Activated naive CD8-positive, alpha-beta T cell treated with anti-CD3 and anti-CD28 coated beads for 36 hours (primary cell): ENCODE data around the gene NDUFA6. TPM values are rescaled to one million over a fixed set of nuclear protein-coding genes. Genes with fewer than 3 reads are reported as not detected.
A peak's percentile ranks its signal among the peaks of the same experiment; 100 is the strongest.
"Not testable (repeated sequence)": the region's sequence is repeated elsewhere in the genome, so short reads cannot be mapped to it uniquely, and the experiment has no call there.

ENCODE experiments used
- DNase-seq: peaks from one replicate; pipeline ENCODE4 v3.0.0; 2021
- H3K27ac Mint-ChIP-seq: one replicate; pipeline ENCODE4 v1.8.0; 2022; ENCODE audit warnings: mild to moderate bottlenecking, moderate library complexity, mixed read lengths
- H3K27me3 Mint-ChIP-seq: one replicate; pipeline ENCODE4 v1.8.0; 2022; ENCODE audit warnings: mild to moderate bottlenecking, mixed read lengths
- H3K36me3 Mint-ChIP-seq: one replicate; pipeline ENCODE4 v1.8.0; 2021; ENCODE audit warnings: mild to moderate bottlenecking, mixed read lengths
- H3K4me1 Mint-ChIP-seq: one replicate; pipeline ENCODE4 v1.8.0; 2021; ENCODE audit warnings: mixed read lengths
- H3K4me3 Mint-ChIP-seq: one replicate; pipeline ENCODE4 v1.8.0; 2022; ENCODE audit warnings: mild to moderate bottlenecking, moderate library complexity, mixed read lengths
- H3K9me3 Mint-ChIP-seq: one replicate; pipeline ENCODE4 v1.8.0; 2022; ENCODE audit warnings: mixed read lengths
- total RNA-seq, 2 experiments: library from RNA; stranded (reverse); gene quantifications; one replicate each; pipeline ENCODE4 v1.2.3, GENCODE V29; 2021

NDUFA6 gene
- total RNA-seq: 100 to 1,000 TPM; 107 to 117 TPM

DNA sequence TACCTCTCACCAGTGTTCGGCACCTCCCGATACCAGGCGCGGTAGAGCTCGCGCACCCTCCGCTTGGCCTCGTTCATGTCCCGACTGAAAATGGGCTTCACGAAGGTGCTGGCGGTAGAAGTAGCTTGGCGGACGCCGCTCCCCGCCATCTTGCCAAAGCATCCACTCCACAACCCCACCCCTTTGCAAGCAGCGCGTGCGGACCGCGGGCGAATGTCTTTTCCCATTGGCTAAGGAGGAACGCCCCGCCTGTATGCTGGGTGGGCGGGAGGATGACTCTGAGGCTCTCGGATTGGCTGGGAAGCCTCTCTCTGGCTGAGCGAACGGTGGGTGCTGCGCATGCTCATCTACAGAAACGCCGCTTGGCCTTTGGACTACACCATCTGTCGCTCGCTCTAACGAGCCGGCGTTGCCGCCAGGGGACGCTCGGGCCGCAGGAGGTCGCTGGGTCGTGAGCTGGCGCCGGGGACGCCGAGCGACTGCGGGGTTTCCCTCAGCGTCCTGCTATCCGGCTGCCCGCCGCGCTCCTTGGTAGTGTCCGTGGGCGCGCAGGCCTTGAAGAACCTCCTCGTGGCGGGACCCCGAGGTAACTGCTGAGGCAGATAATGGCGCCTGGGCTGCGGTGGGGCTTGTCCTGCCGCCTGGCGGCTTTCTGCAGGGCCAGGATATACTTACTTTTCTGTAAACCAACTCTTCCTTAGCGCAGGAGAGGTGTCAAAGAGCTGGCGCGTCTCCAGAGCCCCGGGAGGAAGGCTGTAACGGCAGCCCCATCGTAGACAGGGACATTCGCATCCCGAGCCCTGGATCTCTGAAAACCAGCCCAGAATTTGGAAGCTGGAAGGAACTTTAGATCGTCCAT lies at the start of gene NDUFA6:
Gene NDUFA6, minus strand, starts transcription at position 177 of the 859 bp plus-strand sequence. Its CDS starts 28 bp downstream, at position 149.
- Mint-ChIP-seq H3K27me3 (no peaks in the 10 kb centered on the region), H3K4me3 (peak within 1 kb of the TSS; percentile 97), H3K4me1 (peaks cover 20% of the 10 kb centered on the region), H3K36me3 (peaks cover 30% of the 10 kb centered on the region), H3K27ac (peak within 1 kb of the TSS; percentile 100), H3K9me3 (peaks cover 5% of the 10 kb centered on the region)
- peak; percentile 98 for DNase-seq

DNA sequence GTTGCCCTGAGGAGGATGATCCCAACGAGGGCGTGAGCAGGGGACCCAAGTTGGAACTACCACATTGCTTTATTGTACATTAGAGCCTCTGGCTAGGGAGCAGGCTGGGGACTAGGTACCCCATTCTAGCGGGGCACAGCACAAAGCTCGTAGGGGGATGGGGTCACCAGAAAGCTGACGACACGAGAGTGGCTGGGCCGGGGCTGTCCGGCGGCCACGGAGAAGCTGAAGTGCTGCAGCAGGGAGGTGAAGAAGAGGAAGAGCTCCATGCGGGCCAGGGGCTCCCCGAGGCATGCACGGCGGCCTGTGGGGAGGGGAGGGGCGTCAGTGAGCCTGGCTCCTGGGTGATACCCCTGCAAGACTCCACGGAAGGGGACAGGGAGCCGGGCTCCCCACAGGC lies 49.6 kb upstream of the NDUFA6 start:
- H3K9me3 Mint-ChIP-seq, H3K4me3 Mint-ChIP-seq, H3K27ac Mint-ChIP-seq, H3K27me3 Mint-ChIP-seq, DNase-seq, H3K4me1 Mint-ChIP-seq, H3K36me3 Mint-ChIP-seq: not testable (repeated sequence)

DNA sequence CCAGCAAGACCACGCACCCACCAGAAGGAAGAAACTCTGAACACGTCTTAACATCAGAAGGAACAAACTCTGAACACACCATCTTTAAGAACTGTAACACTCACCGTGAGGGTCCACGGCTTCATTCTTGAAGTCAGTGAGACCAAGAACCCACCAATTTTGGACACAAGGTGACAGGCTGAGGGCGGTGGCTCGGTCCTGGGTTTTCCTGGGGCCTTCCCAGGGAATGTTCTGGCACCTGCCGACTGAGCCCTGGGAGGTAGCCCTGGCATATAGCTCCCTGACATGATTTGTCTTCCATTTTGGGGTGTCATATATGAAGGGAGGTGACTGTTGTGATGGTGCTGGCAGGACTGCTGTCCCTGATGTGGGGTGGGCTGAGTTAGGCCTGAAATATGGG lies 48.9 kb upstream of the NDUFA6 start:
- not testable (repeated sequence) for H3K9me3 Mint-ChIP-seq, H3K36me3 Mint-ChIP-seq

DNA sequence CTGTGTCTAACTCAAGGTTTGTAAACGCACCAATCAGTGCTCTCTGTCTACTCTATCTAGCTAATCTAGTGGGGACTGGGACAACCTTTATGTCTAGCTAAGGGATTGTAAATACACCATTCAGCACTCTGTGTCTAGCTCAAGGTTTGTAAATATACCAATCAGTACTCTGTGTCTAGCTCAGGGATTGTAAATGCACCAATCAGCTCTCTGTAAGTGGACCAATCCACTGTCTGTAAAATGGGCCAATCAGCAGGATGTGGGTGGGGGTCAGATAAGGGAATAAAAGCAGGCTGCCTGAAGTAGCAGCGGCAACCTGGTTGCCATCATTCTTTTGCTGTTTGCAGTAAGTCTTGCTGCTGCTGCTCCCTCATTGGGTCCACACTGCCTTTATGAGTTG lies 48.4 kb upstream of the NDUFA6 start:
- no peak for DNase-seq
- H3K36me3 Mint-ChIP-seq: peaks cover 7% of the 10 kb centered on the region
- H3K27ac Mint-ChIP-seq: no peak overlapping the region
- H3K4me3 Mint-ChIP-seq: no peak overlapping the region
- H3K9me3 Mint-ChIP-seq: no peaks in the 10 kb centered on the region
- no peaks in the 10 kb centered on the region for H3K27me3 Mint-ChIP-seq
- H3K4me1 Mint-ChIP-seq: no peaks in the 10 kb centered on the region

More for the DNA sequence above, 48.9 kb upstream of the NDUFA6 start:
- not testable (repeated sequence) for H3K27me3 Mint-ChIP-seq, H3K4me1 Mint-ChIP-seq, H3K27ac Mint-ChIP-seq, H3K4me3 Mint-ChIP-seq, DNase-seq

DNA sequence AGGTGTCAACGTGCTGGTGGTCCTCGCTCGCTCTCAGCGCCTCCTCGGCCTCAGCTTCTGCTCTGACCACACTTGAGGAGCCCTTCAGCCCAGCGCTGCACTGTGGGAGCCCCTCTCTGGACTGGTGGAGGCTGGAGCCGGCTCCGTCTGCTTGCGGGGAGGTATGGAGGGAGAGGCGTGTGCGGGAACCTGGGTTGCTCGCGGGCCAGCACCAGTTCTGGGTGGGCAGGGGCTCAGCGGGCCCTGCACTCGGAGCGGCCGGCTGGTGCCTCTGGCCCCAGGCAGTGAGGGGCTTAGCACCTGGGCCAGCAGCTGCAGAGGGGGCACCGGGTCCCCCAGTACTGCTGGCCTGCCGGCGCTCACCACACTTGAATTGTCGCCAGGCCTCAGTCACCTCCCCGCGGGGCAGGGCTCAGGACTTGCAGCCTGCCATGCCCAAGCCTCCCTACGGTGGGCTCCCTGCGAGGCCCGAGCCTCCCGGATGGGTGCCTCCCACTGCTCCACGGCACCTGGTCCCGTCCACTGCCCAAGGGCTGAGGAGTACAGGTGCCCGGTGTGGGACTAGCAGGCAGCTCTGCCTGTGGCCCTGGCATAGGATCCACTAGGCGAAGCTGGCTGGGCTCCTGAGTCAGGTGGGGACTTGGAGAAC lies 47.7 kb upstream of the NDUFA6 start:
- H3K36me3 Mint-ChIP-seq: peaks cover 7% of the 10 kb centered on the region
- no peak overlapping the region for H3K27ac Mint-ChIP-seq
- H3K9me3 Mint-ChIP-seq: no peaks in the 10 kb centered on the region
- no peaks in the 10 kb centered on the region for H3K4me1 Mint-ChIP-seq
- H3K27me3 Mint-ChIP-seq: no peaks in the 10 kb centered on the region
- no peak overlapping the region for H3K4me3 Mint-ChIP-seq
- no peak for DNase-seq

DNA sequence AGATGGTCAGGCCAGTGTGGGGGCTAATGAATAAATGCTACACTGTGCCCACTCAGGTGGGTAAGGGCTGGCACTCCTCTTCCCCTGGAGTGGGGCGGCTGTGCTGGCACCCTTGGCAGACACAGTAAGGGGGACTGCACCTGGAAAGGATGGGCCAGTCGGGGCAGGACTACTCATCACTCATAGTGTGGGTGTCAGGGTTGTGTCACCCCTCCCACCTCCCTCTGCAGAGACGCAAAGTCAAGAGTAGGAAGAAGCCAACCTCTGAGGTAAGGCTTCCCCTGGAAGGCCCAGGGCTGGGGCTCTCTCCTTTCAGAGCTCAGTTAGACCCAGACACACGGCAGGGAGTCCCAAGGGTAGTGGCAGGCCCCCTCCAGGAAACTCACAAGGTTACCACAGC lies 45.1 kb upstream of the NDUFA6 start:
- H3K27me3 Mint-ChIP-seq, H3K9me3 Mint-ChIP-seq, H3K4me1 Mint-ChIP-seq, DNase-seq, H3K27ac Mint-ChIP-seq, H3K36me3 Mint-ChIP-seq, H3K4me3 Mint-ChIP-seq: not testable (repeated sequence)

DNA sequence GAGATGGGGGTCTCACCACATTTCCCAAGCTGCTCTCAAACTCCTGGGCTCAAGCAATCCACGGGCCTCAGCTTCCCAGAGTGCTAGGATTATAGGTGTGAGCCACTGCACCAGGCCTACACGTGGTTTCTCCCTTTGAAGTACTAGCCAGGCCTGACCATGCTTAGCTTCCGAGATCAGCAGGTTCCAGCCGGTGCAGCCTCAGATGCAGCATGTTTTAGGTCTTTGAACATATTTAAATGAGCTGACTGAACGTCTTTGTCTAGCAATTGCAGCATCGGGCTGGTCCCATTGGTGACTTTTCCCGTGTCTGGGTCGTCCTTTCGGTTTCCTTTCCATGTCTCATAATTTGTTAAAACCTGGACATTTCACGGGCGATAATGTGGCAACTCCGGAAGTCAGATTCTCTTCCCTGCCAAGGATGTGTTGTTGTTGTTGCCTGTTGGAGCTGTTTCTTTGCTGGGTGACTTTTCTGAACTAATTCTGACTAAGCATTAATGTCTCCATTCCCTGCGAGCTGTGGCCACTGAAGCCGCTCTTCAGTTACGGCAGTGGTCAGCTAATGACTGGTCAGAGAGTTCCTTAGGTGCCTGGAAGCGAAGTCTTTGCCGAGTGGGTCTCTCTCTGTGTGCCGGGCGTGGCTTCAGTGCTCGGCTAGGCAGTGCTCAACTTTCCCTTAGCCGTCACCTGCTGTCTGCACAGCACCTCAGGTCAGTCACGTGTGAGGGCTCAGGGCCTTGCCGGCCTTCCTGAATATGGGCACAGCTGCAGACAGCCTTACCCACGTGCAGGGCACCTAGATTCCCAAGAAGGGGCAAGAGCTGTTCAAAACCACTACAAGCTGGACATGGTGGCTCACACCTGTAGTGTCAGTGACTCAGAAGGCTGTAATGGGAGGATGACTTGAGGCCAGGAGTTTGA lies 43.8 kb upstream of the NDUFA6 start:
- Mint-ChIP-seq H3K9me3 (no peaks in the 10 kb centered on the region), H3K27me3 (no peaks in the 10 kb centered on the region), H3K27ac (no peak overlapping the region), H3K36me3 (peaks cover 2% of the 10 kb centered on the region), H3K4me3 (no peak overlapping the region), H3K4me1 (no peaks in the 10 kb centered on the region)
- DNase-seq: no peak

DNA sequence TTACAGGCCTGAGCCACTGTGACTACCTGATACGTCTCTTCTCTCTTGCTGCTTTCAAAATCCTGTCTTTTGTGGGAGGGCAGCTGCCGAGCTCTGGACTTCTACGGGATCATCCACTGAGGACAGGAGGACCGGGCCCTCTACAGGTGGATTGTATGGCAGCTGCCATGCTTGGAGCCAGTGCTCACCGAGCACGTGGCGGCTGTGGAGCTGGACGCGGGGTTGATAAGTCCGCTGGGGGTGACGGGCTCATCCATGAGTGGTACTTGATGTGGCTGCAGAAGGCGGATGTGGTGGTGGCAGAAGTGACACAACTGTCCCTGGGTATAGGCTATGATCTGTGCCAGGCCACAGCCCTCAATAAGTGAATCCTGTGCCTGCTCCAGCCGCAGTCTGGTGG lies 41.9 kb upstream of the NDUFA6 start:
- Mint-ChIP-seq H3K36me3 (no peaks in the 10 kb centered on the region), H3K27me3 (no peaks in the 10 kb centered on the region), H3K4me3 (no peak overlapping the region), H3K4me1 (no peaks in the 10 kb centered on the region), H3K27ac (no peak overlapping the region), H3K9me3 (no peaks in the 10 kb centered on the region)
- DNase-seq: no peak

DNA sequence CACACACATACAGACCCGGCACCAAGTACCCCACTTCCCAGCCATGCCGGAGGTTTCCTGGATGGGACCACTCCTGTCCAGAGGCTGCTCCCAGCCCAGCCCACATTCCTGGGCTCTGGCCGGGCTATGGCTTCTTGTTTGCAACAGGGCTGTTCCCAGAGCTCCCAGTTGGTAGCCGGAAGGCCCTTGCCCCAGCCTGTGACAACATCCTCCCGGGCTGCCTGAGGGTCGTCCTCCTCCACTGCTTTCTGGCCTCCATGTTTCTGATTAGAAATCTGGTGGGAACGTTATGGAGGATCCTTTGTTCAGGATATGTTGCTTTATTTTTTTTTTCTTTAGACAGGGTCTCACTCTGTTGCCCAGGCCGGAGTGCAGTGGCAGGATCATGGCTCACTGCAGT lies 41.0 kb upstream of the NDUFA6 start:
- Mint-ChIP-seq H3K27me3 (no peaks in the 10 kb centered on the region), H3K9me3 (no peaks in the 10 kb centered on the region), H3K27ac (no peak overlapping the region), H3K36me3 (no peaks in the 10 kb centered on the region), H3K4me3 (no peak overlapping the region), H3K4me1 (no peaks in the 10 kb centered on the region)
- DNase-seq: no peak

DNA sequence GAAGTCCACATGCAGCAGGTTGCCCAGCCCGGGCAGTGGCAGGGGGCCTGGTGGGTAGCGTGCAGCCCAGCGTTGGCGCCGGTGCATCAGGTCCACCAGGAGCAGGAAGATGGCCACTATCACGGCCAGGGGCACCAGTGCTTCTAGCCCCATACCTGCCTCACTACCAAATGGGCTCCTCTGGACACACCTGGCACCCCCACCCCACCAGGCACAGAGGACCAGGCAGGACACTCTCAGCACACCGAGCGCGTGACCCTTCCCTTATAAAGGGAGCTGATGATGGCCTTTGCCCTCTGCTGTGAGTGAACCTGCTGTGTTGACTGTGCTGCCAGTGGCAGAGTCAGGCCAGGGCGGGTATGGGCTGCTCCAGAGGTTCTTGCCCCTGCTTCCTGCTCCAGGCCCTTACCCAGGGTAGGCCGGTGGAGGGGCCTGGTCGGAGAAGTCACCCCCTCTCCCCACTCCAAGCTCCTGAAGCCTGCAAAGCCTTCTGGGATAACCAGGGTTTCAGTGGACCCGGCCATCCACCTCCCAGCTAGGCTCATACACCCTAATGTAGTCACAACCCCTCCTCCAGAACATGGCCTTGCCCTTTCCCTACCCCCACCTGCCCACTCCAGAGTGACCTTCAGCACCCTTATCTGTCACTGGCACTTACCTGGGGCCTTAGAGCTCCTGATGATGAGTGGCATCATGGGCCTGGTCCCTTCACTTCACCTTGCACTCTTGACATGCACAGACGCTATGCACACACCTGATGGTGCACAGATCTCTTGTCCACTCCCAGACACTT lies 40.3 kb upstream of the NDUFA6 start, which contains the start of gene CYP2D6:
Gene CYP2D6, minus strand, starts transcription at position 172 of the 793 bp plus-strand sequence. Its CDS starts 19 bp downstream, at position 153.
- not testable (repeated sequence) for H3K36me3 Mint-ChIP-seq, H3K4me1 Mint-ChIP-seq, H3K27ac Mint-ChIP-seq

DNA sequence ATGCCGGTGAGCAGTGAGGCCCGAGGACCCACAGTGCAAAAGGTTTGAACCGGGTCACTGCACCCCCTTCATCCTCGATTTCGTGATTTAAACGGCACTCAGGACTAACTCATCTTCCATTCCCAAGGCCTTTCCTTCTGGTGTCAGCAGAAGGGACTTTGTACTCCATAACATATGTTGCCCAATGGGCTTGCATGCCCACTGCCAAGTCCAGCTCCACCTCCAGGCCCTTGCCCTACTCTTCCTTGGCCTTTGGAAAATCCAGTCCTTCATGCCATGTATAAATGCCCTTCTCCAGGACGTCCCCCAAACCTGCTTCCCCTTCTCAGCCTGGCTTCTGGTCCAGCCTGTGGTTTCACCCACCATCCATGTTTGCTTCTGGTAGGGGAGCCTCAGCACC lies 39.6 kb upstream of the NDUFA6 start:
- not testable (repeated sequence) for H3K9me3 Mint-ChIP-seq, H3K4me1 Mint-ChIP-seq, H3K27me3 Mint-ChIP-seq, H3K27ac Mint-ChIP-seq, H3K4me3 Mint-ChIP-seq, H3K36me3 Mint-ChIP-seq, DNase-seq

More for the DNA sequence above, 40.3 kb upstream of the NDUFA6 start, which contains the start of gene CYP2D6:
- H3K27me3 Mint-ChIP-seq, H3K4me3 Mint-ChIP-seq, H3K9me3 Mint-ChIP-seq, DNase-seq: not testable (repeated sequence)

DNA sequence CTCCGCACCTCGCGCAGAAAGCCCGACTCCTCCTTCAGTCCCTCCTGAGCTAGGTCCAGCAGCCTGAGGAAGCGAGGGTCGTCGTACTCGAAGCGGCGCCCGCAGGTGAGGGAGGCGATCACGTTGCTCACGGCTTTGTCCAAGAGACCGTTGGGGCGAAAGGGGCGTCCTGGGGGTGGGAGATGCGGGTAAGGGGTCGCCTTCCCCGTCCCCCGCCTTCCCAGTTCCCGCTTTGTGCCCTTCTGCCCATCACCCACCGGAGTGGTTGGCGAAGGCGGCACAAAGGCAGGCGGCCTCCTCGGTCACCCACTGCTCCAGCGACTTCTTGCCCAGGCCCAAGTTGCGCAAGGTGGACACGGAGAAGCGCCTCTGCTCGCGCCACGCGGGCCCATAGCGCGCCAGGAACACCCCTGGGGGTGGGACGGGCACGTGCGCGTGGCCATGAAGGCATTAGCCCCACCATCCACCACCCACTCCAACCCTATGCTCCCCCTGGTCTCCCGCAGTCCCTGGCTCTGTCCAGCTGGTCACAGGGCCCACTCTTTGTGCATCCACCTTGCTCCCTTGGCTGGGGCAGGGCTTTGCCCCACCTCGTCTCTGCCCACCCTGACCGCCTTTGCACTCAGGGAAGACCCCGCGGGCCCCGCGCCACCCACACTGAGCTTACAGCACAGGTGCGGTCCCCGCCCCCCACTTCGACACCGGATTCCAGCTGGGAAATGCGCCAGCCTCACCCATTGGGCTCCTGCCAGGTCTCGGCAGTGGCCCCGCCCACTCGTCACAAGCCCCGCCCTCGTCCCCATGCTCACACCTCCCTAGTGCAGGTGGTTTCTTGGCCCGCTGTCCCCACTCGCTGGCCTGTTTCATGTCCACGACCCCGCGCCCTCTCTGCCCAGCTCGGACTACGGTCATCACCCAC lies 38.5 kb upstream of the NDUFA6 start:
- not testable (repeated sequence) for H3K27ac Mint-ChIP-seq

DNA sequence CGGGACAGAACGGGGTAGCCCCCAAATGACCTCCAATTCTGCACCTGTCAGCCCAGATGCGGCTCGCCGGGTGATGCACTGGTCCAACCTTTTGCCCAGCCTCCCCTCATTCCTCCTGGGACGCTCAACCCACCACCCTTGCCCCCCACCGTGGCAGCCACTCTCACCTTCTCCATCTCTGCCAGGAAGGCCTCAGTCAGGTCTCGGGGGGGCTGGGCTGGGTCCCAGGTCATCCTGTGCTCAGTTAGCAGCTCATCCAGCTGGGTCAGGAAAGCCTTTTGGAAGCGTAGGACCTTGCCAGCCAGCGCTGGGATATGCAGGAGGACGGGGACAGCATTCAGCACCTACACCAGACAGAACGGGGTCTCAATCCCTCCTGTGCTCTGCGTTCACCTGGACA lies 37.4 kb upstream of the NDUFA6 start:
- not testable (repeated sequence) for H3K4me3 Mint-ChIP-seq, H3K4me1 Mint-ChIP-seq, H3K27me3 Mint-ChIP-seq, H3K9me3 Mint-ChIP-seq, H3K36me3 Mint-ChIP-seq, DNase-seq, H3K27ac Mint-ChIP-seq

More for the DNA sequence above, 38.5 kb upstream of the NDUFA6 start:
- H3K27me3 Mint-ChIP-seq, H3K9me3 Mint-ChIP-seq, H3K4me1 Mint-ChIP-seq, DNase-seq, H3K36me3 Mint-ChIP-seq, H3K4me3 Mint-ChIP-seq: not testable (repeated sequence)
